Fibroblast of the aortic adventitia (primary cell): Measurements from ENCODE around the gene LRRC43. TPM values are rescaled to one million over a fixed set of nuclear protein-coding genes. Genes with fewer than 3 reads are reported as not detected.

ENCODE experiments used
- DNase-seq: peaks from one replicate; pipeline ENCODE4 v3.0.0-alpha.2; 2010; ENCODE audit warnings: low read depth
- H3K4me3 ChIP-seq: 2 replicates; pipeline ENCODE4 v1.5.1; 2011; ENCODE audit warnings: low read depth, mild to moderate bottlenecking, control low read depth, low read length, moderate library complexity
- CTCF ChIP-seq: IDR thresholded peaks from 2 replicates; pipeline ENCODE4 v1.5.1; 2011; ENCODE audit warnings: mild to moderate bottlenecking, low read length, control low read depth, inconsistent platforms; ENCODE audit not compliant: insufficient read depth
- total RNA-seq: library from RNA; depleted of rRNA; stranded (reverse); fragments of >200 nt; gene quantifications from 2 replicates; pipeline ENCODE4 v1.2.3, GENCODE V29; 2012; ENCODE audit warnings: low replicate concordance

The LRRC43 gene
- total RNA-seq, 1 donor = 3.5 TPM

GRCh38 chr12:122155705-122156104 is 27.2 kb upstream of the LRRC43 start:
- no peak overlapping the region for H3K4me3 ChIP-seq
- no peak for TF ChIP-seq CTCF
- DNase-seq = no peak

- no peak overlapping the region for H3K4me3 ChIP-seq
- DNase-seq = no peak
- TF ChIP-seq CTCF = no peak
These were observed 24.1 kb upstream of the LRRC43 start for GRCh38 chr12:122158700-122159285.

- no peak for DNase-seq
- TF ChIP-seq CTCF = no peak
- no peak overlapping the region for H3K4me3 ChIP-seq
These were observed 23.0 kb upstream of the LRRC43 start for GRCh38 chr12:122159882-122160281.

GRCh38 chr12:122160761-122161160 is 22.2 kb upstream of the LRRC43 start:
- TF ChIP-seq CTCF = no peak
- DNase-seq = no peak
- H3K4me3 ChIP-seq = no peak overlapping the region

GRCh38 chr12:122161682-122162081 is 21.2 kb upstream of the LRRC43 start:
- H3K4me3 ChIP-seq = no peak overlapping the region
- TF ChIP-seq CTCF = no peak
- DNase-seq = no peak

GRCh38 chr12:122162976-122163375 is 19.9 kb upstream of the LRRC43 start:
- no peak for TF ChIP-seq CTCF
- DNase-seq = no peak
- no peak overlapping the region for H3K4me3 ChIP-seq
